K562 (cell line): ENCODE data around the gene CD1E.

Source experiments
- CTCF ChIP-seq, 3 experiments: IDR thresholded peaks in 2 of 3; conservative IDR thresholded peaks in 1 of 3; 2 replicates each; pipeline ENCODE4 v1.5.1; 2011 to 2012; ENCODE audit warnings: low read length in 3 of 3, mild to moderate bottlenecking in 3 of 3, control low read depth in 2 of 3, improper control_type of control experiment in 1 of 3, inconsistent platforms in 1 of 3, low read depth in 1 of 3, mixed read lengths in 1 of 3, moderate library complexity in 1 of 3; ENCODE audit not compliant: insufficient read depth in 2 of 3
- ESRRA ChIP-seq: fragments of 450-650 bp; IDR thresholded peaks from 2 replicates; pipeline ENCODE4 v1.6.1; 2014; ENCODE audit warnings: low read depth, mild to moderate bottlenecking, moderate library complexity, borderline replicate concordance
- EZH2 ChIP-seq: IDR thresholded peaks from 2 replicates; pipeline ENCODE4 v1.6.1; 2012; ENCODE audit warnings: low read depth, mild to moderate bottlenecking, inconsistent platforms, low read length, borderline replicate concordance
- HNRNPUL1 ChIP-seq: fragments of 200-400 bp; formaldehyde crosslinking; IDR thresholded peaks from 2 replicates; pipeline ENCODE4 v1.6.1; 2017; ENCODE audit warnings: low read length
- IRF2 ChIP-seq: sonication (generic); formaldehyde crosslinking; IDR thresholded peaks from 2 replicates; pipeline ENCODE4 v1.8.1; 2022; ENCODE audit warnings: mild to moderate bottlenecking, missing genetic modification reagents
- JUN ChIP-seq, 2 experiments: sonication (generic) in 1 of 2; formaldehyde crosslinking in 1 of 2; IDR thresholded peaks; 2 replicates each; pipeline versions ENCODE4 v1.6.1 to v1.8.0; 2012 to 2022; ENCODE audit warnings: borderline replicate concordance in 2 of 2, mild to moderate bottlenecking in 2 of 2, improper control_type of control experiment in 1 of 2, low read depth in 1 of 2, low read length in 1 of 2, missing genetic modification reagents in 1 of 2
- MEF2D ChIP-seq: conservative IDR thresholded peaks from 2 replicates; pipeline ENCODE4 v1.6.1; 2016; ENCODE audit warnings: low read depth, missing genetic modification characterization, missing compliant biosample characterization
- RAD21 ChIP-seq, 2 experiments: fragments of 250-450 bp in 1 of 2; fragments of 450-650 bp in 1 of 2; sonication (Bioruptor Pico) in 1 of 2; formaldehyde crosslinking in 1 of 2; IDR thresholded peaks in 1 of 2; conservative IDR thresholded peaks in 1 of 2; 2 replicates each; pipeline versions ENCODE4 v1.4.0 to v1.8.0; 2020 to 2022; ENCODE audit warnings: mild to moderate bottlenecking in 2 of 2, moderate library complexity in 1 of 2
- SMAD3 ChIP-seq: fragments of 450-650 bp; formaldehyde crosslinking; conservative IDR thresholded peaks from 2 replicates; pipeline ENCODE4 v1.4.0; 2020; ENCODE audit warnings: mild to moderate bottlenecking
- TEAD4 ChIP-seq, 2 experiments: sonication (generic) in 1 of 2; formaldehyde crosslinking in 1 of 2; IDR thresholded peaks; 2 replicates each; pipeline versions ENCODE4 v1.6.1 to v1.8.0; 2012 to 2022; ENCODE audit warnings: borderline replicate concordance in 1 of 2, inconsistent platforms in 1 of 2, low read length in 1 of 2, mild to moderate bottlenecking in 1 of 2, missing genetic modification reagents in 1 of 2
- ZBTB2 ChIP-seq: fragments of 450-650 bp; IDR thresholded peaks from 2 replicates; pipeline ENCODE4 v1.6.1; 2016; ENCODE audit warnings: antibody characterized with exemption
- ZNF274 ChIP-seq: IDR thresholded peaks from 2 replicates; pipeline ENCODE4 v1.6.1; 2011; ENCODE audit warnings: low read depth, mild to moderate bottlenecking, low read length, moderate library complexity, borderline replicate concordance

- TF ChIP-seq ZNF274 (no peak), CTCF (IDR thresholded peaks at IDR 0.05 in 2 of 3, conservative IDR thresholded peaks at IDR 0.05 in 1 of 3; ENCODE audit: insufficient read depth in 2 of 3, low read depth in 1 of 3, low read length in 3 of 3) (no peak), MEF2D (no peak), EZH2 (no peak), SMAD3 (CRISPR knock-in tag) (no peak), ESRRA (no peak), HNRNPUL1 (no peak), TEAD4 (IDR thresholded peaks at IDR 0.05; ENCODE audit: low read length) (no peak), TEAD4 (CRISPR knock-in tag; IDR thresholded peaks at IDR 0.05; ENCODE audit: borderline replicate concordance) (no peak), RAD21 (CRISPR knock-in tag; conservative IDR thresholded peaks at IDR 0.05 in 1 of 2, IDR thresholded peaks at IDR 0.05 in 1 of 2) (no peak), JUN (IDR thresholded peaks at IDR 0.05; ENCODE audit: borderline replicate concordance, low read depth, low read length) (no peak), JUN (CRISPR knock-in tag; IDR thresholded peaks at IDR 0.05; ENCODE audit: borderline replicate concordance) (no peak), IRF2 (no peak), ZBTB2 (no peak)
These were observed 19.0 kb upstream of the CD1E start for GRCh38 chr1:158334526-158335212.
